Muscle of leg (tissue), 11 donors: ENCODE data around the gene REX1BD. TPM values are rescaled to one million over a fixed set of nuclear protein-coding genes. Genes with fewer than 3 reads are reported as not detected.

ENCODE experiments used
- DNase-seq: peaks from one replicate; pipeline ENCODE4 v3.0.0; 2013
- H3K27ac ChIP-seq: one replicate; pipeline ENCODE4 v1.5.1; 2013; ENCODE audit warnings: mild to moderate bottlenecking, low read length, control low read depth
- H3K27me3 ChIP-seq: one replicate; pipeline ENCODE4 v1.6.1; 2013; ENCODE audit warnings: low read length; ENCODE audit not compliant: control insufficient read depth, insufficient read depth
- H3K36me3 ChIP-seq: one replicate; pipeline ENCODE4 v1.6.1; 2013; ENCODE audit warnings: low read length; ENCODE audit not compliant: control insufficient read depth, insufficient read depth
- H3K4me1 ChIP-seq: one replicate; pipeline ENCODE4 v1.6.1; 2013; ENCODE audit warnings: low read length; ENCODE audit not compliant: control insufficient read depth, insufficient read depth
- H3K4me3 ChIP-seq: one replicate; pipeline ENCODE4 v1.5.1; 2013; ENCODE audit warnings: low read length, control low read depth
- H3K9me3 ChIP-seq: replicated peaks from 2 replicates; pipeline ENCODE4 v1.6.1; 2013; ENCODE audit warnings: low read depth, low read length; ENCODE audit not compliant: control insufficient read depth
- whole genome bisulfite sequencing: methylation state at CpG from one replicate; pipeline ENCODE4 v1.1.5; 2013; ENCODE audit warnings: missing lambda C conversion rate; ENCODE audit not compliant: insufficient coverage; 5-methylcytosine and 5-hydroxymethylcytosine counted together
- polyA plus RNA-seq, 8 donors: library from polyadenylated mRNA; unstranded; fragments of 120-200 nt; gene quantifications; one replicate each; pipeline versions ENCODE4 v1.2.1 to v1.2.3, GENCODE V29; 2013; ENCODE audit warnings: inconsistent platforms in 1 of 8, low replicate concordance in 1 of 8; ENCODE audit not compliant: insufficient read length in 8 of 8, insufficient read depth in 1 of 8
- total RNA-seq: library from RNA; stranded (reverse); fragments of 120-200 nt; gene quantifications from one replicate; pipeline ENCODE4 v1.2.4, GENCODE V29; 2013

REX1BD gene
- total and polyA plus RNA-seq, 9 donors: 27.4 to 61.5 (median 38.4) TPM

- DNase-seq: no peak
- no peak overlapping the region for H3K27ac ChIP-seq
- H3K36me3 ChIP-seq: peaks cover 51% of the 10 kb centered on the region
- H3K27me3 ChIP-seq: no peaks in the 10 kb centered on the region
- no peak overlapping the region for H3K4me3 ChIP-seq
- no peaks in the 10 kb centered on the region for H3K9me3 ChIP-seq
- WGBS: 97% methylated on average over 14 of the region's 18 CpGs
- peaks cover 17% of the 10 kb centered on the region for H3K4me1 ChIP-seq
Measured at GRCh38 chr19:18574691-18575291, 13.8 kb upstream of the REX1BD start.

GRCh38 chr19:18576383-18576782 lies 12.2 kb upstream of the REX1BD start:
- WGBS: no CpG with 5 or more reads among the region's 8 CpGs
- no peaks in the 10 kb centered on the region for H3K9me3 ChIP-seq
- no peaks in the 10 kb centered on the region for H3K27me3 ChIP-seq
- peaks cover 13% of the 10 kb centered on the region for H3K4me1 ChIP-seq
- H3K4me3 ChIP-seq: no peak overlapping the region
- peaks cover 51% of the 10 kb centered on the region for H3K36me3 ChIP-seq
- DNase-seq: no peak
- no peak overlapping the region for H3K27ac ChIP-seq

- Histone ChIP-seq H3K4me3 (no peak overlapping the region), H3K9me3 (no peaks in the 10 kb centered on the region), H3K4me1 (peaks cover 10% of the 10 kb centered on the region), H3K36me3 (peaks cover 51% of the 10 kb centered on the region), H3K27ac (no peak overlapping the region), H3K27me3 (no peaks in the 10 kb centered on the region)
- WGBS: 78% methylated on average over 15 of the region's 21 CpGs
- no peak for DNase-seq
Measured at GRCh38 chr19:18577365-18577914, 11.2 kb upstream of the REX1BD start.

GRCh38 chr19:18580311-18580710 lies 8.3 kb upstream of the REX1BD start:
- Histone ChIP-seq H3K27me3 (no peaks in the 10 kb centered on the region), H3K4me1 (no peaks in the 10 kb centered on the region), H3K36me3 (peaks cover 28% of the 10 kb centered on the region), H3K27ac (no peak overlapping the region), H3K9me3 (no peaks in the 10 kb centered on the region), H3K4me3 (no peak overlapping the region)
- DNase-seq: no peak
- 76% methylated on average over 5 of the region's 7 CpGs for WGBS

GRCh38 chr19:18586306-18586705 lies 2.3 kb upstream of the REX1BD start:
- Histone ChIP-seq H3K27me3 (no peaks in the 10 kb centered on the region), H3K4me1 (peaks cover 28% of the 10 kb centered on the region), H3K36me3 (peaks cover 5% of the 10 kb centered on the region), H3K27ac (no peak overlapping the region), H3K9me3 (no peaks in the 10 kb centered on the region), H3K4me3 (no peak overlapping the region)
- 0% methylated on average over 1 of the region's 2 CpGs for WGBS
- no peak for DNase-seq

GRCh38 chr19:18587561-18587960 lies 1.0 kb upstream of the REX1BD start:
- peaks cover 13% of the 10 kb centered on the region for H3K36me3 ChIP-seq
- H3K9me3 ChIP-seq: no peaks in the 10 kb centered on the region
- no peak overlapping the region for H3K4me3 ChIP-seq
- H3K4me1 ChIP-seq: peaks cover 34% of the 10 kb centered on the region
- DNase-seq: no peak
- H3K27ac ChIP-seq: no peak overlapping the region
- H3K27me3 ChIP-seq: no peaks in the 10 kb centered on the region
- 87% methylated on average over 7 of the region's 12 CpGs for WGBS

GRCh38 chr19:18587962-18588610 lies 512 bp upstream of the REX1BD start:
- H3K36me3 ChIP-seq: peaks cover 13% of the 10 kb centered on the region
- H3K9me3 ChIP-seq: no peaks in the 10 kb centered on the region
- DNase-seq: no peak
- no peaks in the 10 kb centered on the region for H3K27me3 ChIP-seq
- peaks cover 34% of the 10 kb centered on the region for H3K4me1 ChIP-seq
- 10% methylated on average over 3 of the region's 16 CpGs for WGBS
- H3K4me3 ChIP-seq: peak overlapping the region; percentile 75
- H3K27ac ChIP-seq: peak overlapping the region; percentile 94

GRCh38 chr19:18589380-18590272 lies 1.0 kb downstream of the REX1BD start:
- H3K27me3 ChIP-seq: peaks cover 2% of the 10 kb centered on the region
- H3K36me3 ChIP-seq: peaks cover 13% of the 10 kb centered on the region
- peak; percentile 92 for DNase-seq
- H3K4me1 ChIP-seq: peaks cover 41% of the 10 kb centered on the region
- no peaks in the 10 kb centered on the region for H3K9me3 ChIP-seq
- H3K4me3 ChIP-seq: peak overlapping the region; percentile 75
- peak overlapping the region; percentile 94 for H3K27ac ChIP-seq
- 1% methylated on average over 42 of the region's 52 CpGs for WGBS

- H3K27ac ChIP-seq: peak overlapping the region; percentile 94
- H3K4me3 ChIP-seq: peak overlapping the region; percentile 75
- peaks cover 13% of the 10 kb centered on the region for H3K36me3 ChIP-seq
- 26% methylated on average over 39 of the region's 40 CpGs for WGBS
- H3K27me3 ChIP-seq: peaks cover 10% of the 10 kb centered on the region
- DNase-seq: peak; percentile 96
- peaks cover 50% of the 10 kb centered on the region for H3K4me1 ChIP-seq
- no peaks in the 10 kb centered on the region for H3K9me3 ChIP-seq
Measured at GRCh38 chr19:18590273-18591272, 2.0 kb downstream of the REX1BD start.
